ENCODE measurements around the gene EMC8.

EMC8 gene

GRCh38 chr16:85746460-85747215 is 52.7 kb downstream of the EMC8 start:
- no peak overlapping the region for H3K4me3 ChIP-seq (ENCODE audit: low read length, poor library complexity, severe bottlenecking)

GRCh38 chr16:85738923-85739715 is 60.2 kb downstream of the EMC8 start:
- H4K20me1 ChIP-seq (ENCODE audit: insufficient read depth, low read length, poor library complexity, severe bottlenecking), result no peaks in the 10 kb centered on the region
- H3K4me2 ChIP-seq (ENCODE audit: low read depth, low read length, poor library complexity, severe bottlenecking), result no peak overlapping the region
- no peak overlapping the region for H3K9ac ChIP-seq (ENCODE audit: low read depth, low read length, poor library complexity, severe bottlenecking)
- no peaks in the 10 kb centered on the region for H3K36me3 ChIP-seq (ENCODE audit: insufficient read depth, low read length)
- H2AFZ ChIP-seq (ENCODE audit: low read length), result no peak overlapping the region
- H3F3A ChIP-seq (ENCODE audit: low read depth), result no peaks in the 10 kb centered on the region
- no peak overlapping the region for H3K4me3 ChIP-seq (ENCODE audit: low read length, poor library complexity, severe bottlenecking)
- no peaks in the 10 kb centered on the region for H3K79me2 ChIP-seq (ENCODE audit: insufficient read depth, low read length)
- no peaks in the 10 kb centered on the region for H3K9me3 ChIP-seq (ENCODE audit: insufficient read depth, low read depth, low read length)
- no peak for TF ChIP-seq EZH2phosphoT487 (IDR thresholded peaks at IDR 0.05; ENCODE audit: borderline replicate concordance)
- no peak for TF ChIP-seq CTCF (conservative IDR thresholded peaks at IDR 0.05; ENCODE audit: low read length)
- no peaks in the 10 kb centered on the region for H3K9me2 ChIP-seq (replicated peaks; ENCODE audit: low read depth, low read length)
- H3K27me3 ChIP-seq (ENCODE audit: insufficient read depth, low read length, poor library complexity, severe bottlenecking), result no peaks in the 10 kb centered on the region
- H3K4me1 ChIP-seq (ENCODE audit: insufficient read depth, low read length, poor library complexity, severe bottlenecking), result peaks cover 3% of the 10 kb centered on the region

More at GRCh38 chr16:85746460-85747215, 52.7 kb downstream of the EMC8 start:
- no peaks in the 10 kb centered on the region for H3K4me1 ChIP-seq (ENCODE audit: insufficient read depth, low read length, poor library complexity, severe bottlenecking)
- TF ChIP-seq EZH2phosphoT487 (IDR thresholded peaks at IDR 0.05; ENCODE audit: borderline replicate concordance) (no peak), CTCF (conservative IDR thresholded peaks at IDR 0.05; ENCODE audit: low read length) (no peak)
- no peaks in the 10 kb centered on the region for H4K20me1 ChIP-seq (ENCODE audit: insufficient read depth, low read length, poor library complexity, severe bottlenecking)
- H3K9ac ChIP-seq (ENCODE audit: low read depth, low read length, poor library complexity, severe bottlenecking), result no peak overlapping the region
- H3K79me2 ChIP-seq (ENCODE audit: insufficient read depth, low read length), result no peaks in the 10 kb centered on the region
- no peak overlapping the region for H3K4me2 ChIP-seq (ENCODE audit: low read depth, low read length, poor library complexity, severe bottlenecking)
- H3K36me3 ChIP-seq (ENCODE audit: insufficient read depth, low read length), result no peaks in the 10 kb centered on the region
- no peaks in the 10 kb centered on the region for H3K27me3 ChIP-seq (ENCODE audit: insufficient read depth, low read length, poor library complexity, severe bottlenecking)
- H2AFZ ChIP-seq (ENCODE audit: low read length), result no peak overlapping the region
- H3F3A ChIP-seq (ENCODE audit: low read depth), result no peaks in the 10 kb centered on the region
- H3K9me3 ChIP-seq (ENCODE audit: insufficient read depth, low read depth, low read length), result no peaks in the 10 kb centered on the region
- no peaks in the 10 kb centered on the region for H3K9me2 ChIP-seq (replicated peaks; ENCODE audit: low read depth, low read length)

GRCh38 chr16:85736921-85737320 is 62.4 kb downstream of the EMC8 start:
- Histone ChIP-seq H3F3A (ENCODE audit: low read depth) (no peaks in the 10 kb centered on the region), H3K4me1 (ENCODE audit: insufficient read depth, low read length, poor library complexity, severe bottlenecking) (peaks cover 3% of the 10 kb centered on the region), H3K9me2 (replicated peaks; ENCODE audit: low read depth, low read length) (no peaks in the 10 kb centered on the region), H3K4me3 (ENCODE audit: low read length, poor library complexity, severe bottlenecking) (no peak overlapping the region), H3K79me2 (ENCODE audit: insufficient read depth, low read length) (no peaks in the 10 kb centered on the region), H3K4me2 (ENCODE audit: low read depth, low read length, poor library complexity, severe bottlenecking) (no peak overlapping the region), H2AFZ (ENCODE audit: low read length) (no peak overlapping the region), H3K9ac (ENCODE audit: low read depth, low read length, poor library complexity, severe bottlenecking) (no peak overlapping the region), H3K9me3 (ENCODE audit: insufficient read depth, low read depth, low read length) (no peaks in the 10 kb centered on the region), H4K20me1 (ENCODE audit: insufficient read depth, low read length, poor library complexity, severe bottlenecking) (no peaks in the 10 kb centered on the region), H3K27me3 (ENCODE audit: insufficient read depth, low read length, poor library complexity, severe bottlenecking) (no peaks in the 10 kb centered on the region), H3K36me3 (ENCODE audit: insufficient read depth, low read length) (no peaks in the 10 kb centered on the region)
- no peak for TF ChIP-seq EZH2phosphoT487 (IDR thresholded peaks at IDR 0.05; ENCODE audit: borderline replicate concordance)
